Stimulated activated effector memory CD8-positive, alpha-beta T cell treated with anti-CD3 and anti-CD28 coated beads, Interleukin-12 subunit alpha, Interleukin-12 subunit beta, amount 100 ng/mL, for 72 hours (primary cell): ENCODE data around the gene RSAD2.

Experiments used
- ATAC-seq: fragments of 150-1000 bp; cut with Tn5 transposase; 2 replicates; pipeline ENCODE4 v1.10.0; 2021
- DNase-seq, 2 donors: peaks; one replicate each; pipeline ENCODE4 v3.0.0; 2021 to 2022; ENCODE audit warnings: low spot score in 2 of 2
- H3K27ac Mint-ChIP-seq: one replicate; pipeline ENCODE4 v1.8.0; 2022; ENCODE audit warnings: mild to moderate bottlenecking, mixed read lengths
- H3K36me3 Mint-ChIP-seq: one replicate; pipeline ENCODE4 v1.8.0; 2022; ENCODE audit warnings: mild to moderate bottlenecking, mixed read lengths
- H3K4me1 Mint-ChIP-seq: one replicate; pipeline ENCODE4 v1.8.0; 2022; ENCODE audit warnings: mixed read lengths
- H3K4me3 Mint-ChIP-seq: one replicate; pipeline ENCODE4 v1.8.0; 2022; ENCODE audit warnings: mild to moderate bottlenecking, mixed read lengths
- H3K9me3 Mint-ChIP-seq: one replicate; pipeline ENCODE4 v1.8.0; 2022; ENCODE audit warnings: mixed read lengths

RSAD2 gene

GRCh38 chr2:6924101-6924923, 46.7 kb downstream of the RSAD2 start:
- ATAC-seq (no peak), DNase-seq (peak in 1 of 2 donors; percentile 48)
- H3K4me3 Mint-ChIP-seq = no peak overlapping the region
- peaks cover 2% of the 10 kb centered on the region for H3K9me3 Mint-ChIP-seq
- no peaks in the 10 kb centered on the region for H3K36me3 Mint-ChIP-seq
- peak overlapping the region; percentile 70 for H3K27ac Mint-ChIP-seq
- peaks cover 88% of the 10 kb centered on the region for H3K4me1 Mint-ChIP-seq

- H3K27ac Mint-ChIP-seq = peak overlapping the region; percentile 70
- DNase-seq (no peak), ATAC-seq (no peak)
- H3K4me3 Mint-ChIP-seq = no peak overlapping the region
- peaks cover 2% of the 10 kb centered on the region for H3K9me3 Mint-ChIP-seq
- H3K4me1 Mint-ChIP-seq = peaks cover 88% of the 10 kb centered on the region
- no peaks in the 10 kb centered on the region for H3K36me3 Mint-ChIP-seq
These were observed 47.4 kb downstream of the RSAD2 start for GRCh38 chr2:6924924-6925409.

GRCh38 chr2:6926071-6926732, 48.6 kb downstream of the RSAD2 start:
- Mint-ChIP-seq H3K27ac (peak overlapping the region; percentile 41), H3K9me3 (peaks cover 2% of the 10 kb centered on the region), H3K4me1 (peaks cover 79% of the 10 kb centered on the region), H3K36me3 (no peaks in the 10 kb centered on the region), H3K4me3 (no peak overlapping the region)
- ATAC-seq = peak; percentile 4
- DNase-seq = no peak

DNA sequence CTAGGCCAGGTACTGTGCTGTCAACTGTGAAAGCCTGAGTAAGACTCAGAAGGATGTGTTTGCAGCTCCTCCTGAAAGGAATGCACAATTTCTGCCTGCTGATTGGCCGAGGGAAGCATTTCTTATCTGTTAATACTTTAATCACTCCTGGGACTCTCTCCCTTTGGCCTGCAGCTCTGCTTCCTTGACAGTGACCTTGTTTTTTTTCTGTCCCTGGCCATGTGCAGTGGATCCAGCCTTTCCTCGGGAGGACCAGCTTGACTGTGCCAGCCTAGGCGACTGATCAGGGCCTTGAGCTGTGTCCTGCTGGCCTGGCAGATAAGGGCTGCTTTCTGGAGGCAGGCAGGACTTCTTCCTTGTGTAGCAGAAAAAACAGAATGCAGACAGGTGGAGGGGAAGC, 49.6 kb downstream of the RSAD2 start:
- Mint-ChIP-seq H3K9me3 (peaks cover 2% of the 10 kb centered on the region), H3K4me1 (peaks cover 75% of the 10 kb centered on the region), H3K36me3 (no peaks in the 10 kb centered on the region), H3K27ac (no peak overlapping the region), H3K4me3 (no peak overlapping the region)
- no peak for ATAC-seq
- no peak for DNase-seq

- ATAC-seq (no peak), DNase-seq (no peak)
- H3K4me3 Mint-ChIP-seq = no peak overlapping the region
- no peak overlapping the region for H3K27ac Mint-ChIP-seq
- peaks cover 2% of the 10 kb centered on the region for H3K9me3 Mint-ChIP-seq
- no peaks in the 10 kb centered on the region for H3K36me3 Mint-ChIP-seq
- H3K4me1 Mint-ChIP-seq = peaks cover 73% of the 10 kb centered on the region
These were observed 50.2 kb downstream of the RSAD2 start for GRCh38 chr2:6927753-6928152.

GRCh38 chr2:6928452-6928851, 50.9 kb downstream of the RSAD2 start:
- H3K4me3 Mint-ChIP-seq = no peak overlapping the region
- no peaks in the 10 kb centered on the region for H3K36me3 Mint-ChIP-seq
- H3K4me1 Mint-ChIP-seq = peaks cover 72% of the 10 kb centered on the region
- ATAC-seq = no peak
- peaks cover 2% of the 10 kb centered on the region for H3K9me3 Mint-ChIP-seq
- DNase-seq = no peak
- no peak overlapping the region for H3K27ac Mint-ChIP-seq

DNA sequence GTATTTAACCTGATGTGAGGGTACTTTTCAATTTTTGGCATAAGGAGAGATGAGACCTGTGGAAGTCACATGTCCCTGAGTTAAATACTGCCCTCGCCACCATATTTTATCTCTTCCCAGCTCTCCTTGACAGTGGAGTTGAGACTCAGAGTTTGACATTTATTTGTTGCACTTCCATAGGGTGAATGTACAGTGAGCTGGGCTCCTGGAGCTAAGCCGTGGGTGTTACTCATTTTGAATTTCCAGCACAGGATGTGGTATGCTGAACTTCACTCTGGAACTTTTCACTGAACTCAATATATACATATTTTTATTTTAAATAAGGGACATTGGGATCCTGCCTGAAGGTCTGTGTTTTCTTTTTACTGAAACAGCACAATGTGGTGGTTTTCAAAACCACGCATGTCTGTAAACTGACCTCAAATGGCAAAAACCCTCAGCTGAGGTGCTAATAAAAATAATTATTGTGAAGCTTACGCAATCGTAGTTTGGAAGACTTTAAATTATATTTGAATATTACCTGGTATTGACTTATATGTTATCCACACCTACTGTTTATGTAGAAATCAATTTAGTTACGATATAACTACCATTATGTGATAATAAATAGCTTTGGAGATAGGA, 51.7 kb downstream of the RSAD2 start:
- Mint-ChIP-seq H3K4me1 (peaks cover 69% of the 10 kb centered on the region), H3K9me3 (peaks cover 2% of the 10 kb centered on the region)

GRCh38 chr2:6930923-6931647, 53.5 kb downstream of the RSAD2 start:
- DNase-seq (no peak), ATAC-seq (no peak)
- Mint-ChIP-seq H3K4me3 (no peak overlapping the region), H3K9me3 (peaks cover 2% of the 10 kb centered on the region), H3K27ac (no peak overlapping the region), H3K36me3 (no peaks in the 10 kb centered on the region), H3K4me1 (peaks cover 65% of the 10 kb centered on the region)

More for the DNA sequence above, 51.7 kb downstream of the RSAD2 start:
- Mint-ChIP-seq H3K36me3 (no peaks in the 10 kb centered on the region), H3K27ac (no peak overlapping the region), H3K4me3 (no peak overlapping the region)
- DNase-seq (no peak), ATAC-seq (peak; percentile 37)

- ATAC-seq = no peak
- no peak for DNase-seq
- Mint-ChIP-seq H3K36me3 (no peaks in the 10 kb centered on the region), H3K27ac (no peak overlapping the region), H3K4me1 (peaks cover 62% of the 10 kb centered on the region), H3K9me3 (peaks cover 2% of the 10 kb centered on the region), H3K4me3 (no peak overlapping the region)
These were observed 54.2 kb downstream of the RSAD2 start for GRCh38 chr2:6931753-6932152.

DNA sequence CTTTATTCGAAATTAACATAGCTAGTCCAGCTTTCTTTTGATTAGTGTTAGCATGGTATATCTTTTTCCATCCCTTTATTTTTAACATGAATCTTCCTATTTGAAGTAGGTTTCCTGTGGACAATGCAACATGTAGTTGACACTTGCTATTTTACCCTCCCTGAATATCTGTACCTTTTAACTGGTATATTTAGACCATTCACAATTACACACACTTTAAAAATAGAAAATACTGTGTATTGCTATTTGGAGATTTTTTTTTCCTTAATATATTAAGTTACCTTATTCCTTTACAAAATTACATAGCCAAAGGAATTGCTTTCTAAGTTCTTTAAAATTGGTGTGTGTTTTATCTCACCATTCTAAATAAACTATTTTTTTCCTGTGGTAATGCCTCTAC, 54.6 kb downstream of the RSAD2 start:
- H3K4me1 Mint-ChIP-seq = peaks cover 57% of the 10 kb centered on the region
- H3K27ac Mint-ChIP-seq = no peak overlapping the region
- ATAC-seq (no peak), DNase-seq (no peak)
- H3K4me3 Mint-ChIP-seq = no peak overlapping the region
- H3K36me3 Mint-ChIP-seq = no peaks in the 10 kb centered on the region
- peaks cover 2% of the 10 kb centered on the region for H3K9me3 Mint-ChIP-seq

DNA sequence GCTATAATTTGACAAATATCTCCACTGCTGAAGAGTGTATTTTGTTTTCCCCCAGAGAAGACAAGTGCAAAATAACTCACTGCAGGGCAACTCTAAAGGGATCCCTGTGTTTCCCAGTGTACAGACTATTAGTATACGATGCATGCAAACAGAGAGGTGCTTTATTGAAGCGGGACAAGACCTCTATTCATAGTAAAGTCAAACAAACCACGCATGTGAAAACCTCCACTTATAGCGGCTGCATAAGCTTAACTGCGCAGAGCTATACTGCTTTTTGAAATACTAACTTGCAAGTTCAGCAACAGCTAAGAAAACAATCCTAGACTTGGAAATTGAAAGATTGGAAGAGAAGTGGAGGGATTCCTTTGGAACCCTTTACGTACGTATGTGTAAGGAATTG, 55.3 kb downstream of the RSAD2 start:
- no peak for ATAC-seq
- DNase-seq = no peak
- Mint-ChIP-seq H3K4me3 (no peak overlapping the region), H3K4me1 (peaks cover 56% of the 10 kb centered on the region), H3K27ac (no peak overlapping the region), H3K9me3 (peaks cover 2% of the 10 kb centered on the region), H3K36me3 (no peaks in the 10 kb centered on the region)

- Mint-ChIP-seq H3K36me3 (no peaks in the 10 kb centered on the region), H3K9me3 (no peaks in the 10 kb centered on the region), H3K4me1 (peaks cover 51% of the 10 kb centered on the region), H3K27ac (no peak overlapping the region), H3K4me3 (no peak overlapping the region)
- DNase-seq = no peak
- no peak for ATAC-seq
These were observed 56.3 kb downstream of the RSAD2 start for GRCh38 chr2:6933911-6934310.

DNA sequence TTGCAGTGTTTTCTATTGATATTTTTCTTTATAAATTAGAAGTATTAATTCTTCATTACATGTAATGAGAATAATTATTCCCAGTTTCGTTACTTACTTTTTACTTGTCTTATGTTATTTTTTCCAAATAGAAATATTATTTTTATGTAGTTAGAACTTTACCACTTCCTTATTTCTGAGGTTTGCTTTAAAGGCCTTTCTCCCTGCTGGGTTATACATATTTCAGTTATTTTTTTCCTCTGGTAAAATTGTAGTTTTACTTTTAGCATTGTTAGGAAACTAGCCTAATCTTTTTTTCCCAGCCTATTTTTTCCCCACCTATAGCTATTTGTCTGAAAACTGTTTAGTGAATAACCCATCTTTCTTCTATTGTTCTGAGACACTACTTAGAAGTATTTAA, 56.8 kb downstream of the RSAD2 start:
- Mint-ChIP-seq H3K36me3 (no peaks in the 10 kb centered on the region), H3K27ac (no peak overlapping the region), H3K9me3 (no peaks in the 10 kb centered on the region), H3K4me1 (peaks cover 51% of the 10 kb centered on the region), H3K4me3 (no peak overlapping the region)
- no peak for DNase-seq
- ATAC-seq = no peak

DNA sequence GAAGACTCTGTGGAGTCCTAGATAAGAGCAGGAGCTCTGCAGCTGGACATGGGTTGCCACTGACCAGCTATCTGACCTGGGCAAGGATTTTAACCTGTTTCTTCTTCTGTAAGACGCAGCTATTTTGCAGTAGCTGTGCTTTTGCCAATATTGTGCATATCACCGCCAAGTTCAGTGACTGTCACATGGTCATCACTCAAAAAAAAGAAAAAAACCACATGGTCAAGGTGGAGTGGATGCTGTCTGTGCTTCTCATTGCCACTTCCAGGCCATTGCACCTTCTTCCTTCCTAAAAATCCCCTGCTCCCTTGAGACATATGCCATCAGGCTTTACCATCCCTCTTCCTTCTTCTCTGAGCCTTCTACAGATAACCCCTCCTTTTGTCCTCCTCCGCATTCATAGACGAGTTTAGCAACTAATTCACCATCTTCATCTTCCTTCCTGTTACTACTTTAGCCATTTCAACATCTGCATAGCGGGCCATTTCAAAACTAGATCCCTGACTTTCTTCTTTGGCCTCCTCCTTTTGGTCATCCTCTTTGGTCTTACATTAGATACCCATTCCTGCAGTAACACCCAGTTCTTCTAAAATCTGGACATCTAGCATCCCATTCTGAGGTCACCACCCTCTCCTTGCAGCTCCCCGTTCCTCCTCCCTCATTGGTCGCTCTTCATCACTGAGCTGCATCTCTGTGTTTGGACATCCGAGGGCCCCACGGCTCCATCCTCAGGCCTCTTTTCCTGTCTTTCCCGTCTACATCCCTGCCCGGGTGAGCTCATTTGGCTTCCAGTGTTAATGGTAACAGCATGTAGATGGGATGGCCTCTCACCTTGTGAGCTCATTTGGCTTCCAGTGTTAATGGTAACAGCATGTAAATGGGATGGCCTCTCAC, 57.4 kb downstream of the RSAD2 start:
- Mint-ChIP-seq H3K4me3 (no peak overlapping the region), H3K36me3 (no peaks in the 10 kb centered on the region), H3K9me3 (no peaks in the 10 kb centered on the region), H3K27ac (no peak overlapping the region), H3K4me1 (peaks cover 45% of the 10 kb centered on the region)
- no peak for ATAC-seq
- no peak for DNase-seq
